Uterus (tissue), 4 donors: ENCODE measurements around the gene JUN. TPM values are rescaled to one million over a fixed set of nuclear protein-coding genes. Genes with fewer than 3 reads are reported as not detected.

Experiments used
- DNase-seq, 2 donors: peaks; one replicate each; pipeline ENCODE4 v3.0.0-alpha.2; 2019 to 2020
- H3K27ac ChIP-seq, 2 donors: fragments of 200-600 bp; sonication (generic); 1 replicate in 1 of 2; 2 replicates in 1 of 2; pipeline ENCODE4 v1.5.1; 2016 to 2018
- H3K27me3 ChIP-seq, 2 donors: fragments of 200-600 bp; sonication (generic); one replicate each; pipeline ENCODE4 v1.5.1; 2018 to 2019; ENCODE audit warnings: control low read depth in 1 of 2
- H3K36me3 ChIP-seq, 2 donors: fragments of 200-600 bp; sonication (generic); one replicate each; pipeline ENCODE4 v1.5.1; 2019; ENCODE audit warnings: control low read depth in 1 of 2
- H3K4me1 ChIP-seq, 2 donors: fragments of 200-600 bp; sonication (generic); one replicate each; pipeline ENCODE4 v1.5.1; 2018 to 2019; ENCODE audit warnings: control low read depth in 1 of 2
- H3K4me3 ChIP-seq, 2 donors: fragments of 200-600 bp; sonication (generic); 1 replicate in 1 of 2; 2 replicates in 1 of 2; pipeline ENCODE4 v1.5.1; 2018 to 2019; ENCODE audit warnings: mild to moderate bottlenecking in 1 of 2
- H3K9me3 ChIP-seq, 2 donors: fragments of 200-600 bp; sonication (generic); one replicate each; pipeline ENCODE4 v1.5.1; 2019; ENCODE audit warnings: control low read depth in 1 of 2
- CTCF ChIP-seq, 4 experiments: fragments of 200-600 bp in 2 of 4; fragments of 450-650 bp in 2 of 4; sonication (generic) in 2 of 4; IDR thresholded peaks; one replicate each; pipeline ENCODE4 v1.5.1; 2016 to 2019; ENCODE audit warnings: antibody characterized with exemption in 4 of 4, mild to moderate bottlenecking in 2 of 4, moderate library complexity in 1 of 4
- POLR2A ChIP-seq, 2 donors: fragments of 450-650 bp; IDR thresholded peaks; one replicate each; pipeline ENCODE4 v1.6.1; 2016; ENCODE audit warnings: antibody characterized with exemption in 2 of 2, mild to moderate bottlenecking in 1 of 2, moderate library complexity in 1 of 2
- intact Hi-C: fragments of 100-400 bp; cut with DNase I; formaldehyde crosslinking; loops from one replicate; pipeline ENCODE4 v1.15.1; 2023; ENCODE audit warnings: low total_unique reads
- total RNA-seq, 4 donors: library from RNA; depleted of rRNA in 3 of 4; stranded (reverse); fragments of >200 nt in 3 of 4; gene quantifications; one replicate each; pipeline versions ENCODE4 v1.1.0 to v1.2.4, GENCODE V29; 2014 to 2023
- donor health status: DM: yes; HTN: yes; CAD: no.

Gene JUN
- total RNA-seq, 4 donors from 2014 or later, result 154 to 246 (median 239) TPM

GRCh38 chr1:58798910-58799442, 15.1 kb upstream of the JUN start:
- intact Hi-C loops, result no loop called here
- TF ChIP-seq POLR2A (IDR thresholded peaks at IDR 0.05), result no peak
- no peak for TF ChIP-seq CTCF (IDR thresholded peaks at IDR 0.05)
- Histone ChIP-seq H3K27me3 (no peaks in the 10 kb centered on the region), H3K9me3 (no peaks in the 10 kb centered on the region), H3K4me1 (no peaks in the 10 kb centered on the region), H3K36me3 (no peaks in the 10 kb centered on the region), H3K4me3 (no peak overlapping the region), H3K27ac (no peak overlapping the region)
- no peak for DNase-seq

- Histone ChIP-seq H3K27ac (no peak overlapping the region), H3K27me3 (no peaks in the 10 kb centered on the region), H3K36me3 (no peaks in the 10 kb centered on the region), H3K9me3 (no peaks in the 10 kb centered on the region), H3K4me3 (no peak overlapping the region), H3K4me1 (no peaks in the 10 kb centered on the region)
- DNase-seq, result no peak
- intact Hi-C loops, result no loop called here
- TF ChIP-seq CTCF (IDR thresholded peaks at IDR 0.05) (no peak), POLR2A (IDR thresholded peaks at IDR 0.05) (no peak)
Measured at GRCh38 chr1:58796416-58796815, 12.6 kb upstream of the JUN start.

GRCh38 chr1:58794585-58794984, 10.7 kb upstream of the JUN start:
- Histone ChIP-seq H3K27ac (no peak overlapping the region), H3K9me3 (no peaks in the 10 kb centered on the region), H3K36me3 (no peaks in the 10 kb centered on the region), H3K4me1 (no peaks in the 10 kb centered on the region), H3K4me3 (no peak overlapping the region), H3K27me3 (no peaks in the 10 kb centered on the region)
- no peak for DNase-seq
- intact Hi-C loops, result no loop called here
- no peak for TF ChIP-seq POLR2A (IDR thresholded peaks at IDR 0.05)
- no peak for TF ChIP-seq CTCF (IDR thresholded peaks at IDR 0.05)

- Histone ChIP-seq H3K27ac (no peak overlapping the region), H3K9me3 (no peaks in the 10 kb centered on the region), H3K27me3 (no peaks in the 10 kb centered on the region), H3K4me1 (no peaks in the 10 kb centered on the region), H3K36me3 (no peaks in the 10 kb centered on the region), H3K4me3 (no peak overlapping the region)
- no peak for DNase-seq
- intact Hi-C loops, result no loop called here
- no peak for TF ChIP-seq CTCF (IDR thresholded peaks at IDR 0.05)
- no peak for TF ChIP-seq POLR2A (IDR thresholded peaks at IDR 0.05)
Measured at GRCh38 chr1:58792846-58793245, 9.0 kb upstream of the JUN start.

GRCh38 chr1:58791106-58791505, 7.3 kb upstream of the JUN start:
- H3K36me3 ChIP-seq, result no peaks in the 10 kb centered on the region
- intact Hi-C loops, result no loop called here
- H3K9me3 ChIP-seq, result no peaks in the 10 kb centered on the region
- no peak overlapping the region for H3K27ac ChIP-seq
- DNase-seq, result no peak
- no peaks in the 10 kb centered on the region for H3K27me3 ChIP-seq
- no peak overlapping the region for H3K4me3 ChIP-seq
- no peaks in the 10 kb centered on the region for H3K4me1 ChIP-seq
- TF ChIP-seq POLR2A (IDR thresholded peaks at IDR 0.05) (no peak), CTCF (IDR thresholded peaks at IDR 0.05) (no peak)
